ENCODE data around the gene ERC1.
"Not testable (repeated sequence)": the region's sequence is repeated elsewhere in the genome, so short reads cannot be mapped to it uniquely, and the experiment has no call there.

The ERC1 gene

GRCh38 chr12:988646-989045 is 2.4 kb upstream of the ERC1 start:
- no peak for DNase-seq

DNA sequence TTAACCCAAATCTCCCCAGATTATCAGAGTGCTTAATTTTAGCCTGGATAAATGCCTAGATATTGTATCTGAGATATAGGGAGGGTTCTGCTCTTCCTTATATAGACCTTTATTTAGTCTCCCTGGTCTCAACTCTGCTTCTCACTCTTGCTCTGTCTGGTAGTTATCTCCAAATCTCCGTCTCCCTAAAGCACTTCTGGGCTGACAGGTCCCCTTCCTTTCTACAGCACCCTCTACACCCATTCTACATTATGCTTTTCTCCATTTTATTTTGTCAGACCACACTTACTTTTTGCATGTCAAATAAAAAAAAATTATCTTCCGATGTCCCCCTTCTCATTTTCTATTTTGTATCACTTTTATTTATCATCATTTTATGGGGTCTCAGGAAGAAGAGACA is 2.0 kb upstream of the ERC1 start:
- DNase-seq: no peak

DNA sequence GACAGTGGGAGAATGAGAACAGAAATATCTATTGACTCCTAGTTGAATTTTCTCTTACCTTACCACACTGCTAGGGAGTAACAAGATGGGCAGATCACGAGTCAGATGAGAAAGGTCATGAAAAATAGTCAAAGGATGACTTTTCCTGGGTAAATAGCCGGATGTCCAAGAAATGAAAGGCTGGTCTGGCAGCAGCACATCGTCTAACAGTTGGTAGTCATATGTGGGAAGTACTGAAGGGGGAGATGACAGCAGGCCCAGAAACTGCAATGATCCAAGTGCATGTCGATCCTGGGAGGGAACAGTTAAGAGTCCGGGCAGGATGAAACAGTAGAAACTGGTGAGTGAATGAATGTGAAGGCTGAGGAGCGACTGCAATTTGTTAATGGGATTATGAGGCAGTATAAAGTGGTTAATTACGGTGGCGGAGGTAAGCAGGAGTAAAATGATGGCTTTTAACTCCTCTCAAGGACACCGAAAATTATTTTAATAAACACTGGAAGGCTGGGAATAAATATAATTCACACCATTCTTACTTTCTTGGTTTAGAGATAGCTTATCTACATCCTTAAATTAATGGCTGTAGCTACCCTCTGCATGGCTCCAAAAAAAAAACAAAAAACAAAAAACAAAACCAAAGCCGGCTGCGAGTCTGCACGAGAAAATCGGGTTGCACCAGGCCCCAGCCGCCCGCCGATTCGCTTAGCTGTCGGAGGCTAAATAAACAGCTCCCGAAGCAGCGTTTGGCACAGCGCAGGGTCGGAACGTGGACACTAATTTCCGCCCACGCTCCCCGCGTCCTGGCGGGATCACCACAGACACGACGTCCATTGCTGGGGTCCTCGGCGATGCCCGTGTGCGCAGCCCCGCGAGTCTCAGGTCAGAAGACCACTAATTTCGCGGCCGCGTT is 1.0 kb upstream of the ERC1 start:
- peak in 1 of 2 experiments; percentile 59 for DNase-seq

DNA sequence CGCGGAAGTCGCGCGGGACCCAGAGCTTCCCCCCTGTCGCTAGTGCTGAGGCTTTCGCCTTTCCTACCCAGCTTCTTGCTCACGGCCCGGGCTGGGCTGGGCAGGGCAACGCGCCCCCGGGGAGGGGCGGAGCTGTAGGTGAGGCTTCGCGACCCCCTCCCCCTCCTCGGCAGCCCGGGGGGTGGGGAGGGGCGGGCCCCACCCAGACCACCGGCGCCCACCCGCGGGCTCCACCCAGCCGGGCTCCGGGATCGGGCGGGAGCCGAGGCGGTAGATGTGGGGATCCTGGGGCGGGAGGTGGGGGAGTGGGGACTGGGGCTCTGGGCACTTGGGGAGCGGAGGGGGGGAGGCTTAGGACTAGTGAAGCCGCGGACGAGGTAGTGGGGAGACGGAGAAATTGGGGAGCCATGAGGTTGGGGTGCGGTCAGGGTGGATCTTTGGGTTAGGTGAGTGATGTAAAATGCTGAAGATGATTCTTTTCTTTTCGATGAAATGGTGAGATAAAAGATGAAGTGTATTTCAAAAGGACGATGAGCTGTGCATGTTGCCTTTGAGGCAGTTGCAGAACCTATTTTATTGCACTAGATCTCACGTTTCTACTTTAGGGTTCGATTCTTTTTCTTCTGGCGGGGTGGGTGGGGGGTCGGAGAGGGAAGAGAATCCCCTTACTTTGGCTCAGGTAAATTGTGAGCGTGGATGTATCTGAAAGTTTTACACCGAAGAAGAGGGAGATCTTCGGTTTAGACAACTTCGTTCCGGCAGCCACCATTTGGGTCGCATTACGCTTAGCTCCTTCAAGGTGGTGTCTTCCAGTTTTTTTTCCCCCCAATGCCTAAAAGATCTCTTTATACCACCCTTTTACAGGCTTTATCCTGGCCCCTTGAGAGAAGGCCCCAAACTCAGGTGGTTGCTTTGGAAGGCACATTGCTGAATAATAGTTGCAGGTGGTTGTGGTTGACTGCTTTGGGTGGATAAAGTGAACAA is 619 bp downstream of the ERC1 start:
- DNase-seq: peak; percentile 68 to 82

GRCh38 chr12:992647-993046 is 1.6 kb downstream of the ERC1 start:
- DNase-seq: no peak

GRCh38 chr12:996881-997280 is 5.9 kb downstream of the ERC1 start:
- DNase-seq: no peak

DNA sequence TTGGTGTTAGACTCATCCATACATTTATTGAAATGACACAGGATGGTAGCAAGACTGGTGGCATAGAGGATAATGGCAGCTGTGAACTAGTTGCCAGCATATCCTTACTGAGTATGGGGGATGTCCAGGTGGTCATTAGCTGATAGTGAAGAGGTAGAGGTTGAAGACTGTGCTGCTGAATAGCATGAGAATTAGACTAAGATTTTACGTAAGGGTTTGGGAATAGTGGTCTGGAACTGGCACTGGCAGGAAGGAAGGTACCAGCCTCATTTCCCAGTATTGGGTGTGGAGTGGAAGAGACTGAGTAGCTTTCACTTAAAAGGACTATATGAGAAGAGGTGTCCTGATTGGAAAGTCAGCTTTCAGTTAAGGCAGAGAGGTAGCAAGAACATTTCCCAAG is 6.5 kb downstream of the ERC1 start:
- DNase-seq: no peak

GRCh38 chr12:998020-998874 is 7.2 kb downstream of the ERC1 start:
- DNase-seq: no peak

GRCh38 chr12:999736-1000135 is 8.7 kb downstream of the ERC1 start:
- DNase-seq: not testable (repeated sequence)

DNA sequence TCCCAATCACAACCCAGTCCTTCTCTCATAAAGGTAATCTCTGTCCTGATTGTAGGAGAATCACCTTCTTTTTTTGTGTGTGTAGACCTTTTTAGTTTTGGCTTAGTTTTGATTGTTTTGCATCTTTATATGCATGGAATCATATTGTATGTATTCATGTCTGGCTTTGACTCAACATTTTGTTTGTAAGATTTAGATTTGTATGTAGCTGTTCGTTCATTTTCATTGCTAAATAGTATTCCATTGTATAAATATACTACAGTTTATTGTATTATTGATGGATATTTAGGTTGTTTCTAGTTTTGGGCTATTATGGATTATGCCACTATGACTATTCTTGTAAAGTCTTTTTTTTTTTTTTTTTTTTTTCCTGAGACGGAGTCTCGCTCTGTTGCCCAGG is 10.5 kb downstream of the ERC1 start:
- DNase-seq: no peak

DNA sequence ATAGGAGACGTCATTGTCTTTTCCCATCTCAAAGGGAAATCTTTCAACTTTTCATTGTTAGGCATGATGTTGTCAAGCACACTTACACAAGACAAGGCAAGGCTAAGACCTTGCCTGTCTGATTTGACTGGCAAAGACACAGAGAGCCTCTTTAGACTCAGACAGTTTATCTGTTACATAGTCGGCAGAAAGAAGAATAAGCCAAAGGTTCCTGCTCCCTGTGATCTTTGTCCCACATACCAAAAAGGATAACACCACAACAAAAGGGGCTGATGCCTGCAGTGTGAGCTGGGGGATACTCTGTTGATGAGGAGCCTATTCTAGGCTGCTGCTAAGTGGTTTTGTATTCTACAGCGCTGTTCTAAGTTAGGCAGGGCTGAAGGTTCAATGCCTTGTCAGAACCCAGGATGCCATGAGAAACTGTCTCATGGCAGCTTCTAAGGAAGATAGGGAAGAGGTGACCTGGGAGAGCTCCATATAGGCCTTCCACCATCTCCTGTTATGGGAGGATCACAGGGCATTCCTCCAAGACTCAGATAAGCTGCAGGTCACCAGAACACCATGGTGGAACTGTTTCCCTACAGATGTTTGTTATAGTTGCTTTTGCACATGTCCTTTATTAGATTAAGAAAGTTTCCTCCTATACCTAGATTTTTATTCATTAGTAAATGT is 12.7 kb downstream of the ERC1 start:
- no peak for DNase-seq

GRCh38 chr12:1006255-1006654 is 15.2 kb downstream of the ERC1 start:
- no peak for DNase-seq

- DNase-seq: no peak
Measured at GRCh38 chr12:1007276-1007675, 16.3 kb downstream of the ERC1 start.

DNA sequence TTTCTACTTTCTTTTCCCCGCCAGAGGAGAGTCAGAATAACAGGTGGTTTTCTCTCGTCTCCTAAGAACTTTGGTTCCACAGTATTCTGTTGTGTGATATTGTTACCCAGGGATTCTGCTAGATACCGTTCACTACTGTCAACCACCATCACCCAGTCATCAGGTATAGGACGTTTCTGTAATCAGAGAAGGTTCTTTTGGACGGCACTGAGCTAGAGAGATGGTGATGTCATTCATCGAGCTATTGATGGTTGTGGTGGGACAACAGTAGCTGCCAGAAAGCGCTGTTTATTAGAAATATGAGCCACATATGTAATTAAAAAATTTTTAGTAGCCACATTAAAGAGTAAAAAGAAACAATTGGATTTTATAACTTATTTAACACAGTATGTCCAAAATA is 17.0 kb downstream of the ERC1 start:
- DNase-seq: no peak

DNA sequence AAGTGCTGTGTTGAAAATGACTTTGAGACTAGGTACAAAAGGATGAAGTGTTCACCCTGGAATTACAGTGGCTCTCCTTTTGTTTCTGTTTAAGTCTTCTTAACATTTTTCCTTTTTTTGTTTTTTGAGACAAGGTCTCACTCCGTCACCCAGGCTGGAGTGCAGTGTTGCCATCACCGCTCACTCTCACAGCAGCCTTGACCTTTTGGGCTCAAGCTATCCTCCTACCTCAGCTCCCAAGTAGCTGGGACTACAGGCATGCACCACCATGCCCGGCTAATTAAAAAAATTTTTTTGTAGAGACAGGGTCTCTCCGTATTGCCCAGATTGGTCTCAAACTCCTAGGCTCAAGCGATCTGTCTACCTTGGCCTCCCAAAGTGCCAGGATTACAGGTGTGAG is 20.1 kb downstream of the ERC1 start:
- no peak for DNase-seq

DNA sequence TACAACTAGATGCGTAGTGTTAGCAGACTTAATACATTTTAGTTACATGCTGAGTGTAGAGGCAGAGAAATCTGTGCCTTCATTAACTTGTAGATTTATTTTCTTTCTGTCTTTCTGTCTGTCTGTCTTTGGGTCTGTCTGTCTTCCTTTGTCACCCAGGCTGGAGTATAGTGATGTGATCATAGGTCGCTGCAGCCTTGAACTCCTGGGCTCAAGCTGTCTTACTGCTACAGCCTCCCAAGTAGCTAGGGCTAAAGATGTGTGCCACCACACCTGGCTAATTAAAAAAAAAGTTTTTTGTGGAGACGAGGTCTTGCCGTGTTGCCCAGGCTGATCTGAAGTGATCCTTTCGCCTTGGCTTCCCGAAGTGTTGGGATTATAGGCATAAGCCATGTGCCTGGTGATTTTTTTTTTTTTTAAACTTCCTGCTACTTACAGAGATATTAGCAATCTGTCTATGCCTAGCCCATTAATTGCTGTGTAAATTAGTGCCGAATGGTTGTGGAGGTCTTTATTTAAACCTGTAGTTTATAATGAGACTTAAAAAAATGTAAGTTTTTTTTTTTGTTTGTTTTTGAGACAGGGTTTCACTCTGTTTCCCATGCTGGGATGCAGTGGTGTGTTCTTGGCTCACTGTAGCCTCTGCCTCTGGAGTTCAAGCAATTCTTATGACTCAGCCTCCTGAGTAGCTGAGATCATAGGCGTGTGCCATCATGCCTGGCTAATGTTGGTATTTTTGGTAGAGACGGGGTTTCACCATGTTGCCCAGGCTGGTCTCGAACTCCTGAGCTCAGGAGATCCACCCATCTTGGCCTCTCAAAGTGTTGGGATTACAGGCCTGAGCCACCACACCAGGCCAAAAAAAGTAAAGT is 22.8 kb downstream of the ERC1 start:
- no peak for DNase-seq

GRCh38 chr12:1019283-1019682 is 28.3 kb downstream of the ERC1 start:
- no peak for DNase-seq

- no peak for DNase-seq
Measured at GRCh38 chr12:1020389-1020788, 29.4 kb downstream of the ERC1 start.

- no peak for DNase-seq
Measured at GRCh38 chr12:1022032-1022970, 31.3 kb downstream of the ERC1 start.

GRCh38 chr12:1030779-1031178 is 39.8 kb downstream of the ERC1 start:
- no peak for DNase-seq
